Spleen (tissue), 7 donors: ENCODE results near the gene PIGC.

Source experiments
- CTCF ChIP-seq, 11 experiments: fragments of 200-600 bp in 7 of 11; fragments of 450-650 bp in 4 of 11; sonication (generic) in 4 of 11; IDR thresholded peaks in 8 of 11; conservative IDR thresholded peaks in 3 of 11; 1 replicate in 7 of 11; 2 replicates in 4 of 11; pipeline versions ENCODE4 v1.4.0 to v1.8.0; 2016 to 2021; ENCODE audit warnings: antibody characterized with exemption in 11 of 11, inconsistent platforms in 4 of 11, mild to moderate bottlenecking in 1 of 11
- POLR2A ChIP-seq, 3 donors: fragments of 450-650 bp; IDR thresholded peaks; one replicate each; pipeline ENCODE4 v1.5.1; 2017; ENCODE audit warnings: antibody characterized with exemption in 3 of 3, mild to moderate bottlenecking in 1 of 3
- donor health status: DM: no; HTN: no; CAD: no; lungs with moderate emphysema.
- donor health status: DM: no; HTN: no; CAD: no.
- donor health status: DM: no; HTN: no; CAD: no.

- TF ChIP-seq POLR2A (IDR thresholded peaks at IDR 0.05) (no peak), CTCF (IDR thresholded peaks at IDR 0.05 in 8 of 11, conservative IDR thresholded peaks at IDR 0.05 in 3 of 11) (no peak)
These were observed 46.6 kb downstream of the PIGC start for GRCh38 chr1:172397221-172397620.
